AG09309 (cell line): ENCODE measurements around the gene MRPL53.
"Not testable (repeated sequence)": the region's sequence is repeated elsewhere in the genome, so short reads cannot be mapped to it uniquely, and the experiment has no call there.

ENCODE experiments used
- DNase-seq: peaks from one replicate; pipeline ENCODE4 v3.0.0-alpha.2; 2010; ENCODE audit warnings: low read depth
- H3K4me3 ChIP-seq: 2 replicates; pipeline ENCODE4 v1.5.1; 2011; ENCODE audit warnings: mild to moderate bottlenecking, low read depth, low read length, moderate library complexity; ENCODE audit not compliant: control insufficient read depth
- CTCF ChIP-seq: IDR thresholded peaks from 2 replicates; pipeline ENCODE4 v1.5.1; 2011; ENCODE audit warnings: mild to moderate bottlenecking, low read depth, low read length, inconsistent platforms; ENCODE audit not compliant: insufficient read depth, control insufficient read depth; ENCODE audit errors: missing control alignments

The MRPL53 gene

GRCh38 chr2:74474481-74474880, 2.0 kb upstream of the MRPL53 start:
- TF ChIP-seq CTCF, result no peak

GRCh38 chr2:74472945-74473258, 422 bp upstream of the MRPL53 start:
- peak overlapping the region; percentile 61 for H3K4me3 ChIP-seq
- TF ChIP-seq CTCF, result no peak
- DNase-seq, result no peak

More at GRCh38 chr2:74474481-74474880, 2.0 kb upstream of the MRPL53 start:
- DNase-seq, result no peak
- H3K4me3 ChIP-seq, result no peak overlapping the region

GRCh38 chr2:74471332-74472065, 981 bp downstream of the MRPL53 start:
- peak overlapping the region; percentile 61 for H3K4me3 ChIP-seq
- no peak for DNase-seq
- no peak for TF ChIP-seq CTCF

- not testable (repeated sequence) for DNase-seq, H3K4me3 ChIP-seq
These were observed 1.7 kb downstream of the MRPL53 start for GRCh38 chr2:74470742-74471141.

GRCh38 chr2:74464406-74464805, 8.1 kb downstream of the MRPL53 start:
- TF ChIP-seq CTCF, result no peak
- H3K4me3 ChIP-seq, result peak overlapping the region; percentile 89
- DNase-seq, result no peak

- no peak for DNase-seq
- no peak for TF ChIP-seq CTCF
- no peak overlapping the region for H3K4me3 ChIP-seq
These were observed 9.7 kb downstream of the MRPL53 start for GRCh38 chr2:74462786-74463105.

GRCh38 chr2:74462054-74462785, 10.3 kb downstream of the MRPL53 start:
- DNase-seq, result no peak
- TF ChIP-seq CTCF, result no peak

More at GRCh38 chr2:74462054-74462785, 10.3 kb downstream of the MRPL53 start:
- H3K4me3 ChIP-seq, result no peak overlapping the region
